Activated CD4-positive, CD25-positive, alpha-beta regulatory T cell treated with anti-CD3 and anti-CD28 coated beads, Interleukin-2, amount 50 U/mL, for 24 hours (primary cell): ENCODE data around the gene AKAP10.
"Not testable (repeated sequence)": the region's sequence is repeated elsewhere in the genome, so short reads cannot be mapped to it uniquely, and the experiment has no call there.

ENCODE experiments used
- ATAC-seq, 2 donors: fragments of 150-1000 bp; cut with Tn5 transposase; one replicate each; pipeline ENCODE4 v1.10.0; 2021; ENCODE audit warnings: mild to moderate bottlenecking in 1 of 2, moderate library complexity in 1 of 2

AKAP10 gene

GRCh38 chr17:19979917-19980770 is 2.5 kb upstream of the AKAP10 start:
- ATAC-seq, result no peak

- ATAC-seq, result no peak
These were observed 1.2 kb upstream of the AKAP10 start for GRCh38 chr17:19978805-19979211.

GRCh38 chr17:19978209-19978802 is 678 bp upstream of the AKAP10 start:
- ATAC-seq, result peak; percentile 9 to 17

- no peak for ATAC-seq
These were observed 2.0 kb downstream of the AKAP10 start for GRCh38 chr17:19975601-19976000.

- no peak for ATAC-seq
These were observed 4.5 kb downstream of the AKAP10 start for GRCh38 chr17:19973156-19973555.

GRCh38 chr17:19962954-19963353 is 14.7 kb downstream of the AKAP10 start:
- ATAC-seq, result not testable (repeated sequence)

- no peak for ATAC-seq
These were observed 19.6 kb downstream of the AKAP10 start for GRCh38 chr17:19958023-19958422.

- no peak for ATAC-seq
These were observed 22.5 kb downstream of the AKAP10 start for GRCh38 chr17:19955099-19955498.

- ATAC-seq, result not testable (repeated sequence)
These were observed 26.2 kb downstream of the AKAP10 start for GRCh38 chr17:19951411-19951810.

GRCh38 chr17:19950624-19951195 is 26.9 kb downstream of the AKAP10 start:
- not testable (repeated sequence) for ATAC-seq

GRCh38 chr17:19948116-19948943 is 29.3 kb downstream of the AKAP10 start:
- ATAC-seq, result no peak

GRCh38 chr17:19946921-19947320 is 30.7 kb downstream of the AKAP10 start:
- ATAC-seq, result no peak

- ATAC-seq, result no peak
These were observed 32.5 kb downstream of the AKAP10 start for GRCh38 chr17:19945009-19945626.

GRCh38 chr17:19943599-19943998 is 34.0 kb downstream of the AKAP10 start:
- ATAC-seq, result no peak

- no peak for ATAC-seq
These were observed 34.6 kb downstream of the AKAP10 start for GRCh38 chr17:19943026-19943425.

GRCh38 chr17:19940722-19941464 is 36.7 kb downstream of the AKAP10 start:
- no peak for ATAC-seq

GRCh38 chr17:19939993-19940721 is 37.5 kb downstream of the AKAP10 start:
- ATAC-seq, result no peak

- ATAC-seq, result no peak
These were observed 38.9 kb downstream of the AKAP10 start for GRCh38 chr17:19938736-19939135.

GRCh38 chr17:19937522-19937921 is 40.1 kb downstream of the AKAP10 start:
- ATAC-seq, result no peak

- no peak for ATAC-seq
These were observed 42.5 kb downstream of the AKAP10 start for GRCh38 chr17:19935169-19935568.

GRCh38 chr17:19933628-19934027 is 44.0 kb downstream of the AKAP10 start:
- ATAC-seq, result no peak
